ENCODE data around the gene CDC14A. TPM values are rescaled to one million over a fixed set of nuclear protein-coding genes. Genes with fewer than 3 reads are reported as not detected.
"Not testable (repeated sequence)": the region's sequence is repeated elsewhere in the genome, so short reads cannot be mapped to it uniquely, and the experiment has no call there.

CDC14A gene
- total RNA-seq, 1 donor from 2014 or later: 8.7 TPM

DNA sequence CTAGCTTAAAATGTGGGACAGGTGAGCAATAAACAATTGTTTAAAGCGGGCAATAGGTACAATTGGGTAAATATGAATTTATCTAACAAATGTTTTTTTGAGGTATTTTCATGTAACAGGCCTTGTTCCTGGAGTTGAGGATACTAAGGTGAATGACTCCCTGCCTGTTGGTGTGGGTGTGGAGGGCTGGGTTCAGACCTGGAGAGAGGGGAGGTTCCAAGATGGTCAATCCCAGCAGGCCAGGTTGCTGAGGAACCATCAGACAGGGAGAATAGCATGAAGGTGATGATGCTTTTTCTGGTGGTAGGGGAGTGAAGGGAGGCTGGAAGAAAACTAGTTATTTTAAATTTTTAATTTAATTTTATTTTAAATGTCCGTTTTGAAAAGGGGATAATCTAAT is 46.3 kb downstream of the CDC14A start:
- H3K27me3 ChIP-seq (ENCODE audit: control insufficient read depth, insufficient read depth, low read length): no peaks in the 10 kb centered on the region
- DNase-seq (ENCODE audit: low read depth): no peak
- no peaks in the 10 kb centered on the region for H3K36me3 ChIP-seq (ENCODE audit: control insufficient read depth, insufficient read depth, low read length)
- TF ChIP-seq, protein P1, sequence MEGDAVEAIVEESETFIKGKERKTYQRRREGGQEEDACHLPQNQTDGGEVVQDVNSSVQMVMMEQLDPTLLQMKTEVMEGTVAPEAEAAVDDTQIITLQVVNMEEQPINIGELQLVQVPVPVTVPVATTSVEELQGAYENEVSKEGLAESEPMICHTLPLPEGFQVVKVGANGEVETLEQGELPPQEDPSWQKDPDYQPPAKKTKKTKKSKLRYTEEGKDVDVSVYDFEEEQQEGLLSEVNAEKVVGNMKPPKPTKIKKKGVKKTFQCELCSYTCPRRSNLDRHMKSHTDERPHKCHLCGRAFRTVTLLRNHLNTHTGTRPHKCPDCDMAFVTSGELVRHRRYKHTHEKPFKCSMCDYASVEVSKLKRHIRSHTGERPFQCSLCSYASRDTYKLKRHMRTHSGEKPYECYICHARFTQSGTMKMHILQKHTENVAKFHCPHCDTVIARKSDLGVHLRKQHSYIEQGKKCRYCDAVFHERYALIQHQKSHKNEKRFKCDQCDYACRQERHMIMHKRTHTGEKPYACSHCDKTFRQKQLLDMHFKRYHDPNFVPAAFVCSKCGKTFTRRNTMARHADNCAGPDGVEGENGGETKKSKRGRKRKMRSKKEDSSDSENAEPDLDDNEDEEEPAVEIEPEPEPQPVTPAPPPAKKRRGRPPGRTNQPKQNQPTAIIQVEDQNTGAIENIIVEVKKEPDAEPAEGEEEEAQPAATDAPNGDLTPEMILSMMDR (IDR thresholded peaks at IDR 0.05; ENCODE audit: insufficient read depth, low read length, poor library complexity, severe bottlenecking): no peak
- H3K4me3 ChIP-seq (ENCODE audit: low read depth, low read length): no peak overlapping the region

DNA sequence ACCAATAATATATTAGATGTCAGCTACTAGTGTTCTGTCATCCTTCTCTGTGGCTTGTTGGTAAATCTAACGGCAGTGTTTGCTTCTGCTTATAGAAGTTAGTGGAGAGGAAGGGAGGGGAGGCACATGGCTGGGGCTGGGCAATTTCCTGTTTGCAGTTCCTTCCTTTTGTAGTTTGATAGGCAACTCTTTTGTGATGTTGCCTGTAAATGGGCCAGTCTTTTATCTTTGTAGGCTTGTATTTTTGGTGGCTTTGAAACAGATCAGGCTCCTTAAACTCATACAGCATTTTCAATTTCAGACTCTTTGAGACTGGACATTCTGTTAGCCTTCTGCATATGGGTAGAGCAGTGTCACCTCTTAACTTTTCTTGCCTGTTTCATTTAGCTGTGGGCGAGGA is 48.1 kb downstream of the CDC14A start:
- H3K4me3 ChIP-seq (ENCODE audit: low read depth, low read length): no peak overlapping the region
- no peak for DNase-seq (ENCODE audit: low read depth)
- H3K27me3 ChIP-seq (ENCODE audit: control insufficient read depth, insufficient read depth, low read length): no peaks in the 10 kb centered on the region
- no peaks in the 10 kb centered on the region for H3K36me3 ChIP-seq (ENCODE audit: control insufficient read depth, insufficient read depth, low read length)
- TF ChIP-seq, protein P1 (IDR thresholded peaks at IDR 0.05; ENCODE audit: insufficient read depth, low read length, poor library complexity, severe bottlenecking): no peak

GRCh38 chr1:100404821-100405220 is 52.5 kb downstream of the CDC14A start:
- DNase-seq (ENCODE audit: low read depth): no peak
- H3K27me3 ChIP-seq (ENCODE audit: control insufficient read depth, insufficient read depth, low read length): no peaks in the 10 kb centered on the region
- TF ChIP-seq, protein P1 (IDR thresholded peaks at IDR 0.05; ENCODE audit: insufficient read depth, low read length, poor library complexity, severe bottlenecking): no peak
- H3K4me3 ChIP-seq (ENCODE audit: low read depth, low read length): no peak overlapping the region
- no peaks in the 10 kb centered on the region for H3K36me3 ChIP-seq (ENCODE audit: control insufficient read depth, insufficient read depth, low read length)

- H3K36me3 ChIP-seq (ENCODE audit: control insufficient read depth, insufficient read depth, low read length); DNase-seq (ENCODE audit: low read depth); H3K27me3 ChIP-seq (ENCODE audit: control insufficient read depth, insufficient read depth, low read length); H3K4me3 ChIP-seq (ENCODE audit: low read depth, low read length): not testable (repeated sequence)
Measured at GRCh38 chr1:100405902-100406301, 53.6 kb downstream of the CDC14A start.

DNA sequence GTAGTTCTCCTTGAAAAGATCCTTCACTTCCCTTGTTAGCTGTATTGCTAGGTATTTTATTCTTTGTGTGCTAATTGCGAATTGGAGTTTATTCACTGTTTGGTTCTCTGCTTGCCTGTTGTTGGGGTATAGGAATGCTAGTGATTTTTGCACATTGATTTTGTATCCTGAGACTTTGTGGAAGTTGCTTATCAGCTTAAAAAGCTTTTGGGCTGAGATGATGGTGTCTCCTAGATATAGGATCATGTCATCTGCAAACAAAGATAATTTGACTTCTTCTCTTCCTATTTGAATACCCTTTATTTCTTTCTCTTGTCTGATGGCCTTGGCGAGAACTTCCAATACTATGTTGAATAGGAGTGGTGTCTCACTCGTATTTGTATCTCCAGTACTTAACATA is 55.1 kb downstream of the CDC14A start:
- H3K4me3 ChIP-seq (ENCODE audit: low read depth, low read length); DNase-seq (ENCODE audit: low read depth); H3K36me3 ChIP-seq (ENCODE audit: control insufficient read depth, insufficient read depth, low read length); H3K27me3 ChIP-seq (ENCODE audit: control insufficient read depth, insufficient read depth, low read length): not testable (repeated sequence)

GRCh38 chr1:100411019-100411418 is 58.7 kb downstream of the CDC14A start:
- TF ChIP-seq, protein P1 (IDR thresholded peaks at IDR 0.05; ENCODE audit: insufficient read depth, low read length, poor library complexity, severe bottlenecking): no peak
- no peak overlapping the region for H3K4me3 ChIP-seq (ENCODE audit: low read depth, low read length)
- H3K36me3 ChIP-seq (ENCODE audit: control insufficient read depth, insufficient read depth, low read length): no peaks in the 10 kb centered on the region
- DNase-seq (ENCODE audit: low read depth): no peak
- no peaks in the 10 kb centered on the region for H3K27me3 ChIP-seq (ENCODE audit: control insufficient read depth, insufficient read depth, low read length)

DNA sequence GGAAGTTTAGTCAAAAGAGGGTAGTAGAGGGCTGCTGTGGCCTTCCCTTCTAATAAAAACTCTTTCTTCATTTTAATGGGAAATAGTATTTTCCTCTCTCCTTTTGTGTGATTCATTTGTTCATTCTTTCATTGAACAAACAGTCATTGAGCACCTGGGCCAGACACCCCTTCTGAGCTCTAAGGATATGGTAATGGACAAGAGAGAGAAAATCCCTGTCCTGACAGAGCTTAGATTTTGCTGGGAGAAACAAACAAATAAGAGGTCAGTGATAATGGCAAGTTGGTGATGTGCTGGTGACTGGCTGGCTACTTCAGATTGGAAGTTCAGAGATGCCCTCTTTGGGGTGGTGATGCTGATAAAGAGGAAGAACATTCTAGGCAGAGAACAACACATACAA is 59.3 kb downstream of the CDC14A start:
- no peak overlapping the region for H3K4me3 ChIP-seq (ENCODE audit: low read depth, low read length)
- no peaks in the 10 kb centered on the region for H3K36me3 ChIP-seq (ENCODE audit: control insufficient read depth, insufficient read depth, low read length)
- DNase-seq (ENCODE audit: low read depth): no peak
- TF ChIP-seq, protein P1 (IDR thresholded peaks at IDR 0.05; ENCODE audit: insufficient read depth, low read length, poor library complexity, severe bottlenecking): no peak
- no peaks in the 10 kb centered on the region for H3K27me3 ChIP-seq (ENCODE audit: control insufficient read depth, insufficient read depth, low read length)

Data from kidney epithelial cell (primary cell).